Vagina (tissue), 2 donors: ENCODE results near the gene CSTF1. TPM values are rescaled to one million over a fixed set of nuclear protein-coding genes. Genes with fewer than 3 reads are reported as not detected.

Experiments
- DNase-seq, 2 donors: peaks; one replicate each; pipeline ENCODE4 v3.0.0-alpha.2; 2017; ENCODE audit errors: extremely low spot score in 2 of 2
- H3K27ac ChIP-seq: fragments of 200-600 bp; sonication (generic); one replicate; pipeline ENCODE4 v1.5.1; 2019
- H3K27me3 ChIP-seq: fragments of 200-600 bp; sonication (generic); one replicate; pipeline ENCODE4 v1.5.1; 2019
- H3K36me3 ChIP-seq, 2 donors: fragments of 200-600 bp; sonication (generic); one replicate each; pipeline ENCODE4 v1.5.1; 2017 to 2019
- H3K4me1 ChIP-seq: fragments of 200-600 bp; sonication (generic); one replicate; pipeline ENCODE4 v1.5.1; 2019
- H3K4me3 ChIP-seq, 2 donors: fragments of 200-600 bp; sonication (generic); 1 replicate in 1 of 2; 2 replicates in 1 of 2; pipeline ENCODE4 v1.5.1; 2016 to 2019
- H3K9me3 ChIP-seq: fragments of 200-600 bp; sonication (generic); one replicate; pipeline ENCODE4 v1.5.1; 2019
- CTCF ChIP-seq, 3 experiments: fragments of 450-650 bp in 2 of 3; fragments of 200-600 bp in 1 of 3; sonication (generic) in 1 of 3; IDR thresholded peaks; one replicate each; pipeline ENCODE4 v1.5.1; 2017 to 2019; ENCODE audit warnings: antibody characterized with exemption in 3 of 3, mild to moderate bottlenecking in 2 of 3, moderate library complexity in 2 of 3
- POLR2A ChIP-seq, 2 donors: fragments of 450-650 bp; IDR thresholded peaks; one replicate each; pipeline ENCODE4 v1.6.1; 2017; ENCODE audit warnings: antibody characterized with exemption in 2 of 2, mild to moderate bottlenecking in 2 of 2, moderate library complexity in 2 of 2
- POLR2AphosphoS5 ChIP-seq, 2 donors: sonication (generic); formaldehyde crosslinking; IDR thresholded peaks; one replicate each; pipeline ENCODE4 v1.9.0; 2017; ENCODE audit warnings: antibody characterized with exemption in 2 of 2, mild to moderate bottlenecking in 2 of 2, low read depth in 1 of 2; ENCODE audit not compliant: insufficient read depth in 1 of 2
- intact Hi-C: fragments of 100-400 bp; cut with DNase I; formaldehyde crosslinking; loops from one replicate; pipeline ENCODE4 v1.15.1; 2023
- total RNA-seq: library from RNA; depleted of rRNA; stranded (reverse); fragments of >200 nt; gene quantifications from one replicate; pipeline ENCODE4 v1.2.3, GENCODE V29; 2016

Gene CSTF1
- total RNA-seq, 1 donor from 2014 or later = 27.0 TPM

GRCh38 chr20:56445540-56445939 is 53.1 kb downstream of the CSTF1 start:
- DNase-seq = no peak
- Histone ChIP-seq H3K36me3 (no peaks in the 10 kb centered on the region), H3K9me3 (no peaks in the 10 kb centered on the region), H3K27ac (no peak overlapping the region), H3K27me3 (no peaks in the 10 kb centered on the region), H3K4me1 (no peaks in the 10 kb centered on the region), H3K4me3 (no peak overlapping the region)
- TF ChIP-seq CTCF (IDR thresholded peaks at IDR 0.05) (no peak), POLR2A (IDR thresholded peaks at IDR 0.05) (no peak), POLR2AphosphoS5 (IDR thresholded peaks at IDR 0.05; ENCODE audit: insufficient read depth in 1 of 2, low read depth in 1 of 2) (no peak)
- intact Hi-C loops = no loop called here

GRCh38 chr20:56447227-56447626 is 54.8 kb downstream of the CSTF1 start:
- DNase-seq = no peak
- H3K36me3 ChIP-seq = no peaks in the 10 kb centered on the region
- H3K9me3 ChIP-seq = no peaks in the 10 kb centered on the region
- no peak overlapping the region for H3K27ac ChIP-seq
- TF ChIP-seq POLR2AphosphoS5 (IDR thresholded peaks at IDR 0.05; ENCODE audit: insufficient read depth in 1 of 2, low read depth in 1 of 2) = no peak
- TF ChIP-seq POLR2A (IDR thresholded peaks at IDR 0.05) = no peak
- TF ChIP-seq CTCF (IDR thresholded peaks at IDR 0.05) = no peak
- H3K4me1 ChIP-seq = no peaks in the 10 kb centered on the region
- intact Hi-C loops = no loop called here
- no peak overlapping the region for H3K4me3 ChIP-seq
- no peaks in the 10 kb centered on the region for H3K27me3 ChIP-seq

- TF ChIP-seq POLR2AphosphoS5 (IDR thresholded peaks at IDR 0.05; ENCODE audit: insufficient read depth in 1 of 2, low read depth in 1 of 2) = no peak
- TF ChIP-seq CTCF (IDR thresholded peaks at IDR 0.05) = no peak
- no peak for TF ChIP-seq POLR2A (IDR thresholded peaks at IDR 0.05)
- intact Hi-C loops = no loop called here
- H3K36me3 ChIP-seq = no peaks in the 10 kb centered on the region
- no peaks in the 10 kb centered on the region for H3K9me3 ChIP-seq
- no peak for DNase-seq
- no peaks in the 10 kb centered on the region for H3K4me1 ChIP-seq
- H3K27ac ChIP-seq = no peak overlapping the region
- no peaks in the 10 kb centered on the region for H3K27me3 ChIP-seq
- no peak overlapping the region for H3K4me3 ChIP-seq
Measured at GRCh38 chr20:56449459-56449858, 57.0 kb downstream of the CSTF1 start.

GRCh38 chr20:56451056-56451765 is 58.8 kb downstream of the CSTF1 start:
- Histone ChIP-seq H3K36me3 (no peaks in the 10 kb centered on the region), H3K27me3 (no peaks in the 10 kb centered on the region), H3K9me3 (no peaks in the 10 kb centered on the region), H3K27ac (no peak overlapping the region), H3K4me1 (no peaks in the 10 kb centered on the region), H3K4me3 (no peak overlapping the region)
- intact Hi-C loops = no loop called here
- no peak for DNase-seq
- TF ChIP-seq POLR2AphosphoS5 (IDR thresholded peaks at IDR 0.05; ENCODE audit: insufficient read depth in 1 of 2, low read depth in 1 of 2) = no peak

GRCh38 chr20:56453352-56453751 is 60.9 kb downstream of the CSTF1 start:
- no peak for DNase-seq

More at GRCh38 chr20:56453352-56453751, 60.9 kb downstream of the CSTF1 start:
- Histone ChIP-seq H3K4me1 (no peaks in the 10 kb centered on the region), H3K27me3 (no peaks in the 10 kb centered on the region), H3K9me3 (no peaks in the 10 kb centered on the region), H3K27ac (no peak overlapping the region), H3K4me3 (no peak overlapping the region), H3K36me3 (no peaks in the 10 kb centered on the region)
- intact Hi-C loops = no loop called here
- TF ChIP-seq CTCF (IDR thresholded peaks at IDR 0.05) (no peak), POLR2A (IDR thresholded peaks at IDR 0.05) (no peak), POLR2AphosphoS5 (IDR thresholded peaks at IDR 0.05; ENCODE audit: insufficient read depth in 1 of 2, low read depth in 1 of 2) (no peak)
